MM.1S (cell line): ENCODE data around the gene SATB2.

Source experiments
- EZH2 ChIP-seq: fragments of 300-600 bp; sonication (generic); optimal IDR thresholded peaks from 2 replicates; pipeline ENCODE3; 2017; ENCODE audit warnings: low read depth, mild to moderate bottlenecking, antibody characterized with exemption, low read length, mixed read lengths
- TF ChIP-seq, protein P1 (sequence below): fragments of 300-600 bp; sonication (generic); IDR thresholded peaks from 2 replicates; pipeline ENCODE4 v1.5.1; 2016; ENCODE audit warnings: antibody characterized with exemption, low read length, mixed read lengths

DNA sequence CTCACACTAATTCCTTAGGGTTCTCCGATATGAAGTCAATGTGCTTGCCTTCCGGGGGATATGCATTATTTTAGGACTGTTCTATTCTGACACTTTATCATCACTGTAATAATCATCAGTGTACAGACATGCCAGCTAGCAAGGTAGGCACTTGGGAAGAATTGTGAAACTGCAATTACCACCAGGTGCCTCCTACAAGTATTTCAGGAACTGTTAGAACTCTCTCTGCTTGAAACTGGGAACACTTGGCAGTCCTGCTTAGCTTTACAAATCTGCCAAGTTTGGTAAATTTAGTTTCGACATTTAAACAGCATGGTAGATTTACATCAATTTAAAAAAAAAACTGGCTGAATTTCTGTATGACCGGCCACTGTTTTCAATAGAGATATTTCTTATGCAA, 128.7 kb downstream of the SATB2 start:
- TF ChIP-seq, protein P1, sequence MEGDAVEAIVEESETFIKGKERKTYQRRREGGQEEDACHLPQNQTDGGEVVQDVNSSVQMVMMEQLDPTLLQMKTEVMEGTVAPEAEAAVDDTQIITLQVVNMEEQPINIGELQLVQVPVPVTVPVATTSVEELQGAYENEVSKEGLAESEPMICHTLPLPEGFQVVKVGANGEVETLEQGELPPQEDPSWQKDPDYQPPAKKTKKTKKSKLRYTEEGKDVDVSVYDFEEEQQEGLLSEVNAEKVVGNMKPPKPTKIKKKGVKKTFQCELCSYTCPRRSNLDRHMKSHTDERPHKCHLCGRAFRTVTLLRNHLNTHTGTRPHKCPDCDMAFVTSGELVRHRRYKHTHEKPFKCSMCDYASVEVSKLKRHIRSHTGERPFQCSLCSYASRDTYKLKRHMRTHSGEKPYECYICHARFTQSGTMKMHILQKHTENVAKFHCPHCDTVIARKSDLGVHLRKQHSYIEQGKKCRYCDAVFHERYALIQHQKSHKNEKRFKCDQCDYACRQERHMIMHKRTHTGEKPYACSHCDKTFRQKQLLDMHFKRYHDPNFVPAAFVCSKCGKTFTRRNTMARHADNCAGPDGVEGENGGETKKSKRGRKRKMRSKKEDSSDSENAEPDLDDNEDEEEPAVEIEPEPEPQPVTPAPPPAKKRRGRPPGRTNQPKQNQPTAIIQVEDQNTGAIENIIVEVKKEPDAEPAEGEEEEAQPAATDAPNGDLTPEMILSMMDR: no peak
- no peak for TF ChIP-seq EZH2
